GM23338 (cell line): ENCODE data around the gene FASTKD2.

Experiments
- CTCF ChIP-seq, 2 experiments: fragments of 200-600 bp in 1 of 2; sonication (generic) in 1 of 2; conservative IDR thresholded peaks; 2 replicates each; pipeline versions ENCODE4 v1.5.1 to v1.6.1; 2016 to 2017; ENCODE audit warnings: antibody characterized with exemption in 2 of 2, low read depth in 2 of 2, mild to moderate bottlenecking in 2 of 2, moderate library complexity in 1 of 2
- EZH2phosphoT487 ChIP-seq: fragments of 200-600 bp; sonication (generic); IDR thresholded peaks from one replicate; pipeline ENCODE4 v1.8.1; 2018; ENCODE audit warnings: antibody characterized with exemption; ENCODE audit not compliant: unreplicated experiment
- JUNB ChIP-seq: IDR thresholded peaks from one replicate; pipeline ENCODE4 v1.6.1; 2016; ENCODE audit warnings: antibody characterized with exemption; ENCODE audit not compliant: unreplicated experiment
- POLR2AphosphoS5 ChIP-seq: IDR thresholded peaks from 2 replicates; pipeline ENCODE4 v1.6.1; 2016; ENCODE audit warnings: antibody characterized with exemption, low read depth

DNA sequence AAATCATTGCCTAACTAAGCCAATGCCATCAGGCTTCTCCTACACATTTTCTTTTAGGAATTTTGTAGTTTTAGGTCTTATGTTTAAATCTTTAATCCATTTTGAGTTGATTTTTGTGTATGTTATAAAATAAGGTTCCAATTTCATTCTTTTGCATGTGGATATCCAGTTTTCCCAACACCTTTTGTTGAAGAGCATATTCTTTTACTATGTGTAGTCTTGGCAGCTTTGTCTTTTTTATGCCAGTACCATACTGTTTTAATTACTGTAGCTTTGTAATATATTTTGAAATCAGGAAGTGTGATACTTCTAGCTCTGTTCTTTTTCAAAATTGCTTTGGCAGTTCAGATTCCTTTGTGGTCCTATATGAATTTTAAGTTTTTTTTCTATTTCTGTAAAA is 11.0 kb downstream of the FASTKD2 start:
- TF ChIP-seq CTCF (conservative IDR thresholded peaks at IDR 0.05; ENCODE audit: low read depth in 2 of 2) (no peak), EZH2phosphoT487 (no peak), JUNB (no peak), POLR2AphosphoS5 (no peak)
